HepG2 (cell line): Measurements from ENCODE around the gene ADAT3. TPM values are rescaled to one million over a fixed set of nuclear protein-coding genes. Genes with fewer than 3 reads are reported as not detected.
A peak's percentile ranks its signal among the peaks of the same experiment; 100 is the strongest.

ENCODE experiments used
- ATAC-seq: fragments of 200-7000 bp; cut with Tn5 transposase; 3 replicates; pipeline ENCODE4 v1.9.1; 2020; ENCODE audit warnings: mild to moderate bottlenecking, moderate library complexity
- BruUV-seq: library from RNA; stranded (reverse); fragments of 400-500 nt; replicated peaks from 2 replicates; lab custom pipeline; 2021; lab: Mats Ljungman, UMichigan
- CTCF ChIA-PET: fragments of 300-600 bp; formaldehyde crosslinking; extraction: SDS; loops from one replicate; lab custom pipeline; 2021; ENCODE audit warnings: low total read pairs, inconsistent platforms, low intra/inter-chr PET ratio; lab: Yijun Ruan, JAX
- POLR2A ChIA-PET: fragments of 350-600 bp; sonication (Branson Sonifier 250); formaldehyde crosslinking; loops from one replicate; lab custom pipeline; 2020; ENCODE audit warnings: antibody characterized with exemption, inconsistent platforms; lab: Yijun Ruan, JAX
- DNase-seq: peaks from one replicate; pipeline ENCODE4 v3.0.0-alpha.2; 2015; ENCODE audit warnings: low spot score
- FAIRE-seq: peaks from 3 replicates; lab custom pipeline; 2011; peaks lifted over from hg19 to GRCh38; lab: Jason Lieb, UNC
- H2AFZ ChIP-seq: one replicate; pipeline ENCODE4 v1.6.1; 2011; ENCODE audit warnings: low read length, inconsistent platforms
- H3K27ac ChIP-seq: fragments of 300-600 bp; 3 replicates; pipeline ENCODE4 v1.8.0; 2011; ENCODE audit warnings: mixed run types, mild to moderate bottlenecking, mixed read lengths, low read length, inconsistent platforms; ENCODE audit not compliant: insufficient read depth; ENCODE audit errors: extremely low read length
- H3K27me3 ChIP-seq, 2 experiments: fragments of 200-600 bp in 1 of 2; 2 replicates in 1 of 2; 3 replicates in 1 of 2; pipeline versions ENCODE4 v1.6.0 to v1.8.0; 2011; ENCODE audit warnings: low read length in 2 of 2, mild to moderate bottlenecking in 2 of 2, moderate library complexity in 2 of 2, inconsistent platforms in 1 of 2; ENCODE audit not compliant: insufficient read depth in 2 of 2, control insufficient read depth in 1 of 2
- H3K36me3 ChIP-seq, 2 experiments: fragments of 200-600 bp in 1 of 2; replicated peaks in 1 of 2; 2 replicates in 1 of 2; 3 replicates in 1 of 2; pipeline versions ENCODE4 v1.5.1 to v1.8.0; 2011; ENCODE audit warnings: low read length in 2 of 2, inconsistent platforms in 1 of 2; ENCODE audit not compliant: insufficient read depth in 2 of 2, control insufficient read depth in 1 of 2
- H3K4me1 ChIP-seq: 2 replicates; pipeline ENCODE4 v1.5.1; 2012; ENCODE audit warnings: low read length, inconsistent platforms; ENCODE audit not compliant: insufficient read depth
- H3K4me2 ChIP-seq: 2 replicates; pipeline ENCODE4 v1.6.0; 2011; ENCODE audit warnings: low read depth, low read length, inconsistent platforms
- H3K4me3 ChIP-seq, 3 experiments: fragments of 200-600 bp in 1 of 3; sonication (generic), shearing (Covaris generic) in 1 of 3; replicated peaks in 1 of 3; 2 replicates each; pipeline ENCODE4 v1.5.1; 2011 to 2016; ENCODE audit warnings: low read length in 3 of 3, inconsistent platforms in 2 of 3, low read depth in 2 of 3, mild to moderate bottlenecking in 2 of 3, control low read depth in 1 of 3, mixed read lengths in 1 of 3; ENCODE audit not compliant: insufficient read depth in 1 of 3
- H3K79me2 ChIP-seq: one replicate; pipeline ENCODE4 v1.6.1; 2011; ENCODE audit warnings: low read length, inconsistent platforms; ENCODE audit not compliant: insufficient read depth
- H3K9ac ChIP-seq: 2 replicates; pipeline ENCODE4 v1.6.0; 2011; ENCODE audit warnings: mild to moderate bottlenecking, low read depth, low read length, inconsistent platforms; ENCODE audit not compliant: insufficient read depth
- H3K9me3 ChIP-seq: 2 replicates; pipeline ENCODE4 v1.5.1; 2012; ENCODE audit warnings: mild to moderate bottlenecking, low read length
- H4K20me1 ChIP-seq: 2 replicates; pipeline ENCODE4 v1.6.0; 2011; ENCODE audit warnings: inconsistent platforms, mild to moderate bottlenecking, low read length, moderate library complexity; ENCODE audit not compliant: insufficient read depth
- AGO2 ChIP-seq: fragments of 200-400 bp; formaldehyde crosslinking; optimal IDR thresholded peaks from 2 replicates; pipeline ENCODE3; 2017; ENCODE audit warnings: mild to moderate bottlenecking, low read depth, low read length, moderate library complexity
- ELF1 ChIP-seq: sonication (generic); formaldehyde crosslinking; IDR thresholded peaks from 2 replicates; pipeline ENCODE4 v1.4.0; 2020; ENCODE audit warnings: missing genetic modification reagents
- FOXP1 ChIP-seq, 2 experiments: fragments of 450-650 bp in 1 of 2; IDR thresholded peaks; 2 replicates each; pipeline ENCODE4 v1.6.1; 2017 to 2018; ENCODE audit warnings: antibody characterized with exemption in 1 of 2
- ZNF18 ChIP-seq: sonication (generic); formaldehyde crosslinking; IDR thresholded peaks from 2 replicates; pipeline ENCODE4 v1.8.0; 2022; ENCODE audit warnings: mild to moderate bottlenecking, missing genetic modification reagents; ENCODE audit not compliant: insufficient replicate concordance
- ZNF839 ChIP-seq: sonication (generic); formaldehyde crosslinking; IDR thresholded peaks from 2 replicates; pipeline ENCODE4 v1.4.0; 2020; ENCODE audit warnings: missing genetic modification reagents, mild to moderate bottlenecking, borderline replicate concordance
- WGBS: methylation state at CpG from one replicate; pipeline ENCODE4 v1.1.6; 2017; ENCODE audit warnings: low lambda C conversion rate; 5-methylcytosine and 5-hydroxymethylcytosine counted together
- in situ Hi-C: cut with HindIII; loops from 2 replicates; pipeline ENCODE4 v1.10.0; 2017; ENCODE audit warnings: low pct_unique_long_range_greater_than_20kb; ENCODE audit not compliant: extremely low pct_ligation_motif_present
- intact Hi-C: fragments of 100-400 bp; cut with micrococcal nuclease; formaldehyde crosslinking; loops from one replicate; pipeline ENCODE4 v1.10.0; 2022; ENCODE audit not compliant: unreplicated experiment
- polyA plus RNA-seq, 8 experiments: library from polyadenylated mRNA; depleted of rRNA in 3 of 8; stranded (reverse) in 7 of 8; unstranded in 1 of 8; fragments of >200 nt; fragmentation: Illumina TruSeq in 4 of 8; extraction: Trizol in 4 of 8; gene quantifications; 2 replicates each; pipeline versions ENCODE4 v1.2.1 to v1.2.3, GENCODE V29; 2011 to 2016; ENCODE audit warnings: low read depth in 4 of 8, missing spikeins in 1 of 8, mixed read lengths in 1 of 8; ENCODE audit not compliant: insufficient read depth in 1 of 8
- total RNA-seq, 5 experiments: library from RNA; depleted of rRNA; stranded (reverse); fragments of >200 nt; fragmentation: Illumina TruSeq; extraction: Trizol; gene quantifications; 2 replicates each; pipeline ENCODE4 v1.2.3, GENCODE V29; 2016; ENCODE audit warnings: low read depth in 1 of 5
- TF ChIP-seq, protein P1 (sequence below): sonication (generic); formaldehyde crosslinking; conservative IDR thresholded peaks from 2 replicates; pipeline ENCODE4 v1.4.0; 2020; ENCODE audit warnings: missing genetic modification reagents

Gene ADAT3
- total and polyA plus RNA-seq, 2 of the 13 experiments (the other 11 are each of a cell fraction or from before 2014, with no cell fraction given) = 0.95 to 3.5 TPM

DNA sequence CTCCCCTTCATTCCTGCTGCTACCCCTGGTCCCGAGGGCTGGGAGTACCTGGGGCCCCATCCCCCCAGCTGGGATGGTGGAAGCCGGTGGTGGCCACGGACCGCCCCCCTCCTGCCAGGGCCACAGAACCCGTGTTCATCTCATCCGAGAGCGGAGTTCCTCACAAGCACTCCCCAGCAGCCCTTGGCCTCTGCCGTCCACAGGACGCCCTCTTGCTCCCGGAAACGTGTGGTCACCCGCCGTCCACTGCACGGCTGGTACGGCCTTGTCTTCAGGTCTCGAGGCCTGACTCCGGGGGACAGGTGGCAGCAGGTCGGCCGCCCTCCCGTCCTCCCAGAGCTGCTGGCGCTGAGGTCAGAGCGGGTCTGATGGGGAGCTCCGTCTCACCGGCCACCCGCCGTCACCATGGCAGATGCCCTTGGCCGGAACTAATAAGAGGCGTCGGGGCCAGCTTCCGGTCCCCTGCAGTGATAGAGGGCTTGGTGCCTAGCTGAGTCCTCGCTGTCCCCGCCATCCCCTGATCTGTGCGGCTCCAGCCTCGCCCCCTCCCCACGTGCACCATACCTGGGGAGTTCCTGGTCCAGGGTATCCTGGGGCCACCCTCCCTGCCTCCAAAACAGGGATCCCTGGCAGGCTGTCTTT is 19.2 kb downstream of the ADAT3 start:
- intact Hi-C loops = no loop called here
- FAIRE-seq = no peak
- H3K27ac ChIP-seq = no peak overlapping the region
- TF ChIP-seq AGO2 (peak; percentile 38), ZNF18 (CRISPR knock-in tag) (no peak), FOXP1 (IDR thresholded peaks at IDR 0.05) (no peak), FOXP1 (CRISPR knock-in tag; IDR thresholded peaks at IDR 0.05) (no peak), ELF1 (CRISPR knock-in tag) (no peak), ZNF839 (CRISPR knock-in tag) (no peak)
- TF ChIP-seq, protein P1, sequence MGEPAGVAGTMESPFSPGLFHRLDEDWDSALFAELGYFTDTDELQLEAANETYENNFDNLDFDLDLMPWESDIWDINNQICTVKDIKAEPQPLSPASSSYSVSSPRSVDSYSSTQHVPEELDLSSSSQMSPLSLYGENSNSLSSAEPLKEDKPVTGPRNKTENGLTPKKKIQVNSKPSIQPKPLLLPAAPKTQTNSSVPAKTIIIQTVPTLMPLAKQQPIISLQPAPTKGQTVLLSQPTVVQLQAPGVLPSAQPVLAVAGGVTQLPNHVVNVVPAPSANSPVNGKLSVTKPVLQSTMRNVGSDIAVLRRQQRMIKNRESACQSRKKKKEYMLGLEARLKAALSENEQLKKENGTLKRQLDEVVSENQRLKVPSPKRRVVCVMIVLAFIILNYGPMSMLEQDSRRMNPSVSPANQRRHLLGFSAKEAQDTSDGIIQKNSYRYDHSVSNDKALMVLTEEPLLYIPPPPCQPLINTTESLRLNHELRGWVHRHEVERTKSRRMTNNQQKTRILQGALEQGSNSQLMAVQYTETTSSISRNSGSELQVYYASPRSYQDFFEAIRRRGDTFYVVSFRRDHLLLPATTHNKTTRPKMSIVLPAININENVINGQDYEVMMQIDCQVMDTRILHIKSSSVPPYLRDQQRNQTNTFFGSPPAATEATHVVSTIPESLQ (CRISPR knock-in tag) = no peak
- TF ChIP-seq, all 625 proteins: peak for 1
- Histone ChIP-seq H3K4me1 (no peaks in the 10 kb centered on the region), H4K20me1 (no peaks in the 10 kb centered on the region), H3K36me3 (peaks cover 17 to 23% of the 10 kb centered on the region in 2 experiments; a peak in 4 of 5 replicates), H3K79me2 (no peaks in the 10 kb centered on the region), H3K9me3 (no peaks in the 10 kb centered on the region), H3K4me2 (no peak overlapping the region), H3K27me3 (no peaks in the 10 kb centered on the region), H3K9ac (no peak overlapping the region), H2AFZ (no peak overlapping the region), H3K4me3 (no peak overlapping the region)
- ATAC-seq (no peak), DNase-seq (no peak)
- in situ Hi-C loops = no loop called here
- no TSS peak for BruUV-seq
- ChIA-PET CTCF (no interaction called here), POLR2A (no interaction called here)
- 100% methylated on average over 6 of the region's 35 CpGs for WGBS
